AG04449 (cell line): ENCODE measurements around the gene LRRC74B.
"Not testable (repeated sequence)": the region's sequence is repeated elsewhere in the genome, so short reads cannot be mapped to it uniquely, and the experiment has no call there.

Source experiments
- CTCF ChIA-PET: fragments of 350-600 bp; formaldehyde crosslinking; extraction: SDS; loops from one replicate; lab custom pipeline; 2021; ENCODE audit warnings: antibody characterized with exemption; lab: Yijun Ruan, JAX
- POLR2A ChIA-PET: fragments of 400-600, 350-600 bp; formaldehyde crosslinking; extraction: SDS; loops from one replicate; lab custom pipeline; 2020; ENCODE audit warnings: antibody characterized with exemption, inconsistent platforms; lab: Yijun Ruan, JAX
- DNase-seq: peaks from one replicate; pipeline ENCODE4 v3.0.0-alpha.2; 2010; ENCODE audit warnings: low read depth, low spot score
- H3K4me3 ChIP-seq: 2 replicates; pipeline ENCODE4 v1.5.1; 2011; ENCODE audit warnings: low read depth, mild to moderate bottlenecking, control low read depth, low read length
- TF ChIP-seq, protein P1 (sequence below): IDR thresholded peaks from one replicate; pipeline ENCODE4 v1.5.1; 2011; ENCODE audit warnings: mild to moderate bottlenecking, moderate library complexity, low read length, control low read depth, inconsistent platforms; ENCODE audit not compliant: insufficient read depth; ENCODE audit errors: missing control alignments

Gene LRRC74B

DNA sequence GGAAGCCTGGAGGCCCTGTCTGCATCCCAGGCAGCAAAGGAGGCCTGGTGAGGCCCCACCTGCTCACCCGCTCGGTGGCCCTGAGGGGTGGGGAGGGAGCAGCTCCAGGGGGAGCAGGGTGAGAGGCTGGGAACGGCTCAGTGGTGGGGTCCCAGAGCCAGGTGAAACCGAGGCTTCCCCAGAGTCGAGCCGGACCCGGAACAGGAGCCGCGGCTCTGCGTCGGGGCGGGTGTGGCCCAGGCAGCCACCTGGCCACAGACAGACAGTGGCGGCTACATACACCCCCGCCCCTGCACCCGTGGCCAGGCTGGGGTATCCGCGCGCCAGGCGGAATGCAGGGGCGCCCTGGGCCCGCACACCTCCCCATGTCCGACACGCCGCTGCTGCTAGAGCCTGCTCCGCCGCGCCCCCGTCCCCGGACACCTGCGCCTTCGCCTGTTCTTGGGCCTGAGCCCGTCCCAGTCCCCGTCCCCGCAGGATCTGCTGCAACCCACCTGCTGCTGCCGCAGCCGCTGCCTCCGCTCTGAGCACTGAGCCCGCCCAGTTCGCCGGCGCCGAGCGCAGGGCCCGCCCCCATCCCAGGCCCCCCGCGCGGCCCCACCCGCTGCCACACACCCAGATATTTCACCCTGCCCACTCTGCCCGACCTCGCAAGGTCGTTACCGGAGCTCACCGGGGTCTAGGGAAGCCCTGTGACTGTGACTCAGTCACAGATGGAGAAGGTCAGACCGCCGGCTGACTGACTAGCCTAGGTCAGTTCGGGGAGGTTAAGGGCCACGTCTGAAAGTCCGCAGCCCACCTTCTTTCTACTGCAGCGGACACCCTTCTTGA lies 13.5 kb upstream of the LRRC74B start, which contains the start of gene SLC7A4:
SLC7A4 (minus strand) TSS at position 525 of the 831 bp plus-strand sequence. CDS start 749 bp downstream, outside the sequence.
- DNase-seq = no peak
- H3K4me3 ChIP-seq = peak within 1 kb of the TSS; percentile 32
- ChIA-PET CTCF (interaction anchor here (0.6 to 0.9 kb wide), 2 partner anchors 16 to 916 kb away, joined by 3 read pairs; no protein-coding TSS in a partner anchor), POLR2A (no interaction called here)
- TF ChIP-seq, protein P1, sequence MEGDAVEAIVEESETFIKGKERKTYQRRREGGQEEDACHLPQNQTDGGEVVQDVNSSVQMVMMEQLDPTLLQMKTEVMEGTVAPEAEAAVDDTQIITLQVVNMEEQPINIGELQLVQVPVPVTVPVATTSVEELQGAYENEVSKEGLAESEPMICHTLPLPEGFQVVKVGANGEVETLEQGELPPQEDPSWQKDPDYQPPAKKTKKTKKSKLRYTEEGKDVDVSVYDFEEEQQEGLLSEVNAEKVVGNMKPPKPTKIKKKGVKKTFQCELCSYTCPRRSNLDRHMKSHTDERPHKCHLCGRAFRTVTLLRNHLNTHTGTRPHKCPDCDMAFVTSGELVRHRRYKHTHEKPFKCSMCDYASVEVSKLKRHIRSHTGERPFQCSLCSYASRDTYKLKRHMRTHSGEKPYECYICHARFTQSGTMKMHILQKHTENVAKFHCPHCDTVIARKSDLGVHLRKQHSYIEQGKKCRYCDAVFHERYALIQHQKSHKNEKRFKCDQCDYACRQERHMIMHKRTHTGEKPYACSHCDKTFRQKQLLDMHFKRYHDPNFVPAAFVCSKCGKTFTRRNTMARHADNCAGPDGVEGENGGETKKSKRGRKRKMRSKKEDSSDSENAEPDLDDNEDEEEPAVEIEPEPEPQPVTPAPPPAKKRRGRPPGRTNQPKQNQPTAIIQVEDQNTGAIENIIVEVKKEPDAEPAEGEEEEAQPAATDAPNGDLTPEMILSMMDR = no peak

DNA sequence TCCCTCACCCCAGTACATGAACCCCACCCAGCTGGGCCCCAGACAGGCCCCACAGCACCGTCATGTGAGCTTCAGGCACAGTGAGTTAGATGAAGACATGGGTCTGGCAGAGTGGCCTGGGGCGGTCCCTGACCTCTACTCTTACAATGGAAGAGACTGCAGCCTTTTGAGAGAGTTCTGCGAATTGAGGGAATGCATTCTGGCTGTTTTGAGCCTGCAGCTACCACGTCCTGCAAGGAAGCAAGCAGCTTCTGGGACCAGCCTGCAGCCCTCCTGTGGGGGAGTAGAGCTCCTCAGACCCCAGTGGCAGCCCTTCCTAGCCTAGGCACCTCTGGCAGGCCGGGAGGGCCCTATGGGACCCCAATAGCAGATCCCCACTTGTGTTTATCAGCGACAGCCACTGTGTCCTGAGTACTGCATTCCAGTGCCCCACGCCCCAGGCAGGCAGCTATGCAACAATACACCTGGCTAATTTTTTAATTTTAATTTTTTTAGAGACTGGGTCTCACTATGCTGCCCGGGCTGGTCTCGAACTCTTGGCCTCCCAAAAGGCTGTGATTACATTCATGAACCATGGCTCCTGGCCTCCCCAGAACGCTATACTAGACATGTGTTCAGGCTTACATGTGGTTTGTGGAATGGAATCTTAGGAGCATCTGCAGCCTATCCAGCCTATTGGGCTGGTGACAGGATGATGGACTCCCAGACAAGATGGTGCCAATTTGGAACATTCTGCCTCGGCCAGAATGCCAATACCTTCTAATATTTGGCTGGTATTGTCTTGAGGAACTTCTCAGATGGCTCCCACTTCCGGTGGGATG lies 12.7 kb upstream of the LRRC74B start:
- POLR2A ChIA-PET = no interaction called here
- CTCF ChIA-PET = interaction anchor here (0.6 to 0.9 kb wide), 2 partner anchors 15 to 915 kb away, joined by 3 read pairs; no protein-coding TSS in a partner anchor

GRCh38 chr22:21033895-21034294 lies 11.9 kb upstream of the LRRC74B start:
- POLR2A ChIA-PET = no interaction called here
- DNase-seq = no peak
- CTCF ChIA-PET = no interaction called here
- TF ChIP-seq, protein P1 = no peak
- H3K4me3 ChIP-seq = no peak overlapping the region

More for the DNA sequence above, 12.7 kb upstream of the LRRC74B start:
- TF ChIP-seq, protein P1 = no peak
- DNase-seq = no peak
- no peak overlapping the region for H3K4me3 ChIP-seq

DNA sequence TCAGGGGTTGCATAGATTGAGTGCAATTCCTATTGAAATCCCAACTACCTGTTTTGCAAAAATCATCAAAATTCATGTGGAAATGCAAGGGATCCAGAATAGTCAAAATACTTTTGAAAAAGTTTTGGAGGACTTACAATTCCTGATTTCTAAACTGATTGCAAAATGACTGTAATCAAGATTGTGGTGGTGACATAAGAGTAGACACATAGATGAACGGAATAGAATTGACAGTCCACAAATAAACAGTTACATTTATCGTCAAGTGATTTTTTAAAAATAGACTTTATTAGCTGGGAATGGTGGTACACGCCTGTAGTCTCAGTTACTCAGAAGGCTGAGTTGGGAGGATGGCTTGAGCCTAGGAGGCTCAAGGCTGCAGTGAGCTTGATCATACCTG lies 10.8 kb upstream of the LRRC74B start:
- CTCF ChIA-PET = interaction anchor here (0.5 to 1.8 kb wide), 3 partner anchors 14 to 67 kb away, joined by 3 to 4 read pairs (median 4); no protein-coding TSS in a partner anchor
- H3K4me3 ChIP-seq = no peak overlapping the region
- TF ChIP-seq, protein P1 = no peak
- DNase-seq = no peak
- POLR2A ChIA-PET = no interaction called here

DNA sequence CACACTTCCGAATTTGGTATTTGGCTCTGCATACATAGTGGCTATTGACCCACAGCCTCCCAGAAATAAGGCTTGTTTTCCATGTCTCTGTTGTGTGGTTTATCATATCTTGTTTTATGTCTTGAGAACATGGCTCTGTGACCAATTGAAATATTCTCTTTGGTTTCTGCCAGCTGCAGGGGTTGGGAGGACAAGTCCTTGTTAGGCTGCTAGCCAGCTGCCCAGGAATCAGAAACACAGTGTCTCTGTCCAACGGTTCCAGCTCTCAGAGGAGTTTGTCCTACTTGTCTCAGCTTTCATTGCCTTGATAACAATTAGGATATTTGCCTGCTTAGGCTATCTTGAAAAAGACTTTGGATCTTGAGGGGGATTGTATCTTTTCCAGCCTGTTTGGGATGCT lies 7.3 kb upstream of the LRRC74B start:
- no peak for DNase-seq
- no peak overlapping the region for H3K4me3 ChIP-seq
- POLR2A ChIA-PET = interaction anchor here (1.0 to 1.9 kb wide), 2 partner anchors 36 to 62 kb away, joined by 3 to 14 read pairs; partner anchors contain the start of gene THAP7
- CTCF ChIA-PET = interaction anchor here (1.6 kb wide), 1 partner anchor 64 kb away, joined by 4 read pairs; no protein-coding TSS in a partner anchor
- TF ChIP-seq, protein P1 = no peak

DNA sequence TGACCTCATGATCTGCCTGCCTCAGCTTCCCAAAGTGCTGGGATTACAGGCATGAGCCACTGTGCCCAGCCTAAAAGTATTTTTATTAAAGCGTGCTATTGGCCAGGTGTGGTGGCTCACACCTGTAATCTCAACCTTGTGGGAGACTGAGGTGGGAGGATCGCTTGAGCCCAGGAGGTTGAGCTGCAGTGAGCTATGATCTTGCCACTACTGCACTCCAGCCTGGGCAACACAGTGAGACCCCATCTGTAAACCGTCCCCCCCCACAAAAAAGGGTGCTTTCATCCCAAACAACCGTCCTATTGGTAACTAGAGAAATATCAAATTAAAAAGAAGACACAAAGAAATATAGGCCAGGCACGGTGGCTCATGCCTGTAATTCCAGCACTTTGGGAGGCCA lies 6.6 kb upstream of the LRRC74B start:
- H3K4me3 ChIP-seq, DNase-seq: not testable (repeated sequence)
- ChIA-PET CTCF (interaction anchor here (1.6 kb wide), 1 partner anchor 64 kb away, joined by 4 read pairs; no protein-coding TSS in a partner anchor), POLR2A (interaction anchor here (0.6 kb wide), 1 partner anchor 36 kb away, joined by 5 read pairs; no protein-coding TSS in a partner anchor)
